Osteoblast (primary cell): ENCODE results near the gene SLC12A3. TPM values are rescaled to one million over a fixed set of nuclear protein-coding genes. Genes with fewer than 3 reads are reported as not detected.

Experiments used
- DNase-seq: peaks from one replicate; pipeline ENCODE4 v3.0.0; 2011; ENCODE audit warnings: low spot score, mixed read lengths; ENCODE audit not compliant: insufficient read length; ENCODE audit errors: missing footprints
- H2AFZ ChIP-seq: 2 replicates; pipeline ENCODE4 v1.6.0; 2011; ENCODE audit warnings: mild to moderate bottlenecking, low read length
- H3K27ac ChIP-seq: 2 replicates; pipeline ENCODE4 v1.5.1; 2011; ENCODE audit warnings: mild to moderate bottlenecking, low read depth, low read length, moderate library complexity
- H3K27me3 ChIP-seq: 2 replicates; pipeline ENCODE4 v1.6.0; 2012; ENCODE audit warnings: mild to moderate bottlenecking, control low read depth, inconsistent platforms, low read length, moderate library complexity; ENCODE audit not compliant: insufficient read depth
- H3K36me3 ChIP-seq: 2 replicates; pipeline ENCODE4 v1.5.1; 2011; ENCODE audit warnings: mild to moderate bottlenecking, low read length, control low read depth, moderate library complexity; ENCODE audit not compliant: insufficient read depth
- H3K4me1 ChIP-seq: 2 replicates; pipeline ENCODE4 v1.5.1; 2011; ENCODE audit warnings: mild to moderate bottlenecking, low read length, control low read depth, moderate library complexity; ENCODE audit not compliant: insufficient read depth
- H3K4me2 ChIP-seq: 2 replicates; pipeline ENCODE4 v1.6.0; 2011; ENCODE audit warnings: mild to moderate bottlenecking, low read length; ENCODE audit not compliant: insufficient read depth
- H3K4me3 ChIP-seq: fragments of 200-600 bp; sonication (generic); 3 replicates; pipeline ENCODE4 v1.5.1; 2012; ENCODE audit warnings: mild to moderate bottlenecking, low read length, inconsistent platforms; ENCODE audit not compliant: insufficient read depth
- H3K79me2 ChIP-seq: 2 replicates; pipeline ENCODE4 v1.6.0; 2012; ENCODE audit warnings: mild to moderate bottlenecking, low read length, control low read depth, inconsistent platforms; ENCODE audit not compliant: insufficient read depth
- H3K9me3 ChIP-seq: 2 replicates; pipeline ENCODE4 v1.5.1; 2011; ENCODE audit warnings: low read depth, low read length, control low read depth
- H4K20me1 ChIP-seq: 2 replicates; pipeline ENCODE4 v1.6.0; 2012; ENCODE audit warnings: mild to moderate bottlenecking, low read length, control low read depth; ENCODE audit not compliant: insufficient read depth
- total RNA-seq: library from RNA; depleted of rRNA; stranded (reverse); fragments of >200 nt; gene quantifications from 2 replicates; pipeline ENCODE4 v1.2.3, GENCODE V29; 2012
- TF ChIP-seq, protein P1 (sequence below): IDR thresholded peaks from 2 replicates; pipeline ENCODE4 v1.5.1; 2011; ENCODE audit warnings: mild to moderate bottlenecking, low read depth, low read length, moderate library complexity; ENCODE audit errors: extremely low read depth

The SLC12A3 gene
- total RNA-seq, 1 donor, result not detected

GRCh38 chr16:56950455-56950854 is 85.4 kb downstream of the SLC12A3 start:
- no peak overlapping the region for H3K27ac ChIP-seq
- no peak overlapping the region for H2AFZ ChIP-seq
- H3K36me3 ChIP-seq, result peaks cover 8% of the 10 kb centered on the region
- no peaks in the 10 kb centered on the region for H3K4me1 ChIP-seq
- H3K9me3 ChIP-seq, result no peaks in the 10 kb centered on the region
- H3K4me3 ChIP-seq, result no peak overlapping the region
- TF ChIP-seq, protein P1, sequence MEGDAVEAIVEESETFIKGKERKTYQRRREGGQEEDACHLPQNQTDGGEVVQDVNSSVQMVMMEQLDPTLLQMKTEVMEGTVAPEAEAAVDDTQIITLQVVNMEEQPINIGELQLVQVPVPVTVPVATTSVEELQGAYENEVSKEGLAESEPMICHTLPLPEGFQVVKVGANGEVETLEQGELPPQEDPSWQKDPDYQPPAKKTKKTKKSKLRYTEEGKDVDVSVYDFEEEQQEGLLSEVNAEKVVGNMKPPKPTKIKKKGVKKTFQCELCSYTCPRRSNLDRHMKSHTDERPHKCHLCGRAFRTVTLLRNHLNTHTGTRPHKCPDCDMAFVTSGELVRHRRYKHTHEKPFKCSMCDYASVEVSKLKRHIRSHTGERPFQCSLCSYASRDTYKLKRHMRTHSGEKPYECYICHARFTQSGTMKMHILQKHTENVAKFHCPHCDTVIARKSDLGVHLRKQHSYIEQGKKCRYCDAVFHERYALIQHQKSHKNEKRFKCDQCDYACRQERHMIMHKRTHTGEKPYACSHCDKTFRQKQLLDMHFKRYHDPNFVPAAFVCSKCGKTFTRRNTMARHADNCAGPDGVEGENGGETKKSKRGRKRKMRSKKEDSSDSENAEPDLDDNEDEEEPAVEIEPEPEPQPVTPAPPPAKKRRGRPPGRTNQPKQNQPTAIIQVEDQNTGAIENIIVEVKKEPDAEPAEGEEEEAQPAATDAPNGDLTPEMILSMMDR, result no peak
- no peaks in the 10 kb centered on the region for H3K27me3 ChIP-seq
- no peak for DNase-seq
- H3K4me2 ChIP-seq, result no peak overlapping the region
- H3K79me2 ChIP-seq, result no peaks in the 10 kb centered on the region
- H4K20me1 ChIP-seq, result no peaks in the 10 kb centered on the region

GRCh38 chr16:56950881-56951771 is 86.1 kb downstream of the SLC12A3 start:
- DNase-seq, result peak; percentile 92
- H3K4me1 ChIP-seq, result no peaks in the 10 kb centered on the region
- TF ChIP-seq, protein P1, result peak; percentile 69
- H3K4me2 ChIP-seq, result no peak overlapping the region
- H3K9me3 ChIP-seq, result no peaks in the 10 kb centered on the region
- no peaks in the 10 kb centered on the region for H3K79me2 ChIP-seq
- H3K27ac ChIP-seq, result no peak overlapping the region
- H3K36me3 ChIP-seq, result peaks cover 7% of the 10 kb centered on the region
- H2AFZ ChIP-seq, result no peak overlapping the region
- H3K27me3 ChIP-seq, result no peaks in the 10 kb centered on the region
- no peak overlapping the region for H3K4me3 ChIP-seq
- no peaks in the 10 kb centered on the region for H4K20me1 ChIP-seq

DNA sequence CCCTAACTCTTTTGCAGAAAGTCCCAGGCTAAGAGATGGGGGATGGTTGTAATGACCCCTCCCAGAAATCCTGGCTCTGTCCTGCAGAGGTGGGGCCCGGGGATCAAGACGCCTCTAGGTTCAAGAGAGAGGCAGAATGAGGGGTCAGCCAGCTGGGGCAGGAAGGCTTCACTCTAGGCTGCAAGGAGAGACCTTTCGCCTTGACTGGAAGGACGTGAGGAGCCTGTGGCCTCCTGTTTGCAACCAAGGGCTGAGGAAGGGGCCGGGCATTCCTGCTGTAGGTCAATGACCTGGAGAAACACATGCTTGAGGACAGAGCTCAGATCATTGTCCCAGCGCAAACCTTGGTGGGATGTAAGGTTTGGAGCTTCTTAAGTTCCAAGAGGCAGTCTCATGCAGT is 88.0 kb downstream of the SLC12A3 start:
- H3K4me1 ChIP-seq, result no peaks in the 10 kb centered on the region
- H2AFZ ChIP-seq, result no peak overlapping the region
- no peaks in the 10 kb centered on the region for H3K9me3 ChIP-seq
- TF ChIP-seq, protein P1, result no peak
- H3K36me3 ChIP-seq, result no peaks in the 10 kb centered on the region
- H4K20me1 ChIP-seq, result no peaks in the 10 kb centered on the region
- no peaks in the 10 kb centered on the region for H3K27me3 ChIP-seq
- H3K4me2 ChIP-seq, result no peak overlapping the region
- no peak for DNase-seq
- no peak overlapping the region for H3K4me3 ChIP-seq
- no peak overlapping the region for H3K27ac ChIP-seq
- no peaks in the 10 kb centered on the region for H3K79me2 ChIP-seq

DNA sequence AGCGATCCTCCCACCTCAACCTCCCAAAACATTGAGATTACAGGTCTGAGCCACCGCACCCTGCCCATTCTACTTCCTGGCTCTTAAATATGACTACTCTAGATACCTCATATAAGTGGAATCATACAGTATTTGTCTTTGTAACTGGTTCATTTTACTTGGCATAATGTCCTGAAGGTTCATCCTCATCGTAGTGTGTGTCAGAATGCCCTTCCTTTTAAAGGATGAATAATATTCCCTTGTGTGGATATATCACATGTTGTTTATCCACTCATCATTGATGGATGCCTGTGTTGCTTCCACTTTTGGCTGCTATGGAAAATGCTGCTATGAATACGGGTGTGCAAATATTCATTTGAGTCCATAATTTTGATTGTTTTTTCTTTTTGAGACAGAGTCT is 91.1 kb downstream of the SLC12A3 start:
- Histone ChIP-seq H3K4me1 (peaks cover 3% of the 10 kb centered on the region), H3K36me3 (no peaks in the 10 kb centered on the region), H3K27ac (peak overlapping the region; percentile 32), H3K9me3 (no peaks in the 10 kb centered on the region), H2AFZ (no peak overlapping the region), H3K4me3 (no peak overlapping the region), H3K79me2 (no peaks in the 10 kb centered on the region), H3K27me3 (no peaks in the 10 kb centered on the region), H3K4me2 (no peak overlapping the region), H4K20me1 (no peaks in the 10 kb centered on the region)
- TF ChIP-seq, protein P1, result no peak
- no peak for DNase-seq
